CD1c-positive myeloid dendritic cell (primary cell): Measurements from ENCODE around the gene BFSP1.

Experiments
- DNase-seq: peaks from one replicate; pipeline ENCODE4 v3.0.0-alpha.2; 2016; ENCODE audit errors: extremely low spot score

The BFSP1 gene

DNA sequence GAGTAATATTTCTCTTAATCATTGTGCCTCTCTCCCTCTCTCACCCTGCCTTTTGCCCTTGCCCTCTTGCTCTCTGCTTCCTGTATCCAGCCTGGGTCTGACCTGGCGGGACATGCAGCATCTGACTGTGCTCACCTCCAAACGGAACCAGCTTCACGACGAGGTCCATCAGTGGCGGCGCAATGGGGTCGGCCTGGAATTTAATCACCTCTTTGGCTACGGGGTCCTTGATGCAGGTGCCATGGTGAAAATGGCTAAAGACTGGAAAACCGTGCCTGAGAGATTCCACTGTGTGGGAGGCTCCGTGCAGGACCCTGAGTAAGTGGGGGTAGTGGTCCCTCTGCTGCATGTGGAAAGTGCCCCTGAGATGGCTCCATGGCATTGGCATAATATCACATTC lies 65.9 kb downstream of the BFSP1 start:
- no peak for DNase-seq

DNA sequence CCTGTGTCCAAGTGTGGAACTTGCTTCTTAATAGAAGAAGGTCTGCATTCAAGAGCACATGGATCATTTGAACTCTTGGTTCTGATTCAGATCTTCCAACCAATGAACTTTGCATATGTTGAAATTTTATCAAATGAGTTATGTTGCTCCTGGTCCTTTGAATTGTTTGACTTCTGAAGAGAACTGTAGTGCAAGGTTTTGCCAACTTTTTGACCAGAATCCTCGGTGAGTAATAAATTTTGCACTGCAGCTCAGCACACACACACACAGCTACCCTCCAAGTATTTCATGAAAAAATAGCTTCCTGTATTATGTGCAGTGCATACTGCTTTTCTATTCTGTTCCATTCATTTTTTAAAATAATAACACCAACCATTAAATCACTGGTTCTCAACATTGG lies 67.5 kb downstream of the BFSP1 start:
- no peak for DNase-seq

DNA sequence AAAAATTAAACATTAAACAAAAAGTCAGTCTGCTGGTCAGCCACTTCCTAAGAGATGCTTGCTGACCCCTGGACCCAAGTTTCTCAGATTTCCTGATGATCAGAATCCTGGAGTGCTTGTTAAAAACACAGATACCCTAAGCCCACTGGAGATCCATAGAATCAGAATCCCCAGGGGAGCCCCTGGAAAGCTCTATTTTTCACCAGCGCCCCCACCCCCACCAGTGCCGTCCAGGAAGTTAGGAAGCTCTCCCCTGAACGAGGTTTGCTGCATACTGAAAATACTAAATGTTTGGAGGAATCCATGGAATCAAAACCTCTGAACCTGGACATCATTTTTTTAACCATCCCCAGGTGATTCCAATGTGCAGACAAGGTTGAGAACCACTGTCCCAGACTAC lies 69.2 kb downstream of the BFSP1 start:
- no peak for DNase-seq

DNA sequence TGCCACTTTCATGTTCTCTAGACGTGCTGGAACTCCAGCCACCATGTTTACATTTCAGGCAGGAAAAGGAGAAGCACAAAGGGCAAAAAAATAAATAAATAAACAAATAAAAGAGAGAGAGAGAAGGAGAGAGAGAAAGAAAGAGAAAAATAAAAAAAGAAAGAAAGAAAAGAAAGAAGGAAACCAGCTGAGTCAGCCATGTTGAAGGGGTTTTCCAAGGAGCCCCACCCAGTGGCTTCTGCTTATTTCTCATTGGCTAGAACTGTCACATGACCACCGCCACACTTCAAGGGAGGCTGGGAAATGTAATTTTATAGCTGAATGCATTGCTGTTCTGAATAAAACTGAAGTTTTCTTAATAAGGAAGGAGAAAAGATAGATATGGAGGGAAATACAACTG lies 71.1 kb downstream of the BFSP1 start:
- no peak for DNase-seq

DNA sequence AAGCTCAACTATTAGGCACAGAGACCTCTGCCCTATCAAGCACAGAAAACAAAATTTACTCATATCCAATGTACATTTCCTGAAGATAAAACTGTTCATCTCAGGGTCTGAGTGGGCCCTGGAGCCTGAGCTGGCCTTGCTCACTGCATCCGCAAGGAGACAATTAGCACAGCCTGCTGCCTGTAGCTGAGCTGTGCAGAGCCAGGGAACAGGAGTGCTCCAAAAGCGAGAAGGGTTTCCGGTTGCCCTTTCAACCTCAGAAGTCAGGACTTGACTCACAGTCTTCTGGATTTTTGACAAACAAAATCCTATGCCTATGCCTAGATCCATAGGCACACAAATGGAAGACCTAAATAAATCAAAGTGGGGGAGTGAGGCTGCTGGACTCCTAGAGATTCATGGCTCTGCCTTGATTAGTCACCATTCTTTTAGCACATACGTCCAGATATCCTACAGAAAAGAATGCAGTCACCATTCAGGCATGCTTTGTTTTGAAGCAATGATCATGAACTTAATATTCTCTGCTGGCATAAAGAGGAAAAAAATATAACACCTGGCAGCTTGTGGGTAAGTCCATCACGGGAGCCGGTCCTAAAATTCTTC lies 73.5 kb downstream of the BFSP1 start:
- no peak for DNase-seq

DNA sequence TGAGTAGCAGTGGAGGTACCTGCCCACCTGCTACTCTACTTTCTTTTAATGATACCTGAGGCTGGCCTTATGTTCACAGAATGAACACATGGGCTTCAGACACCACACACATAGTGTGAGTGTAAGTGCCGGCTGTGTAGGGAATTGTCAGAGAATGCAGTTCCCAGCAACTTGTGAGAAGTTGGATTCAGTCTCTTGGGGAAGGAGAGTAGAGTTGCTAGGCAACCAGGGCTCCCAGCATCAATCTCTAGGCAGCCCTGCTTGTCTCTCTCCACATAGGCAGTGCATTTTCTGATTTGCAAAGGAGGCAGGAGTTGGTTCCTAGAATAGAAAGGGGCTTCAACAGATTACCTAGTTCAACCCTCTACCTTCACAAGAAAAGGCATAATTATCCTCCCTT lies 74.1 kb downstream of the BFSP1 start:
- no peak for DNase-seq

DNA sequence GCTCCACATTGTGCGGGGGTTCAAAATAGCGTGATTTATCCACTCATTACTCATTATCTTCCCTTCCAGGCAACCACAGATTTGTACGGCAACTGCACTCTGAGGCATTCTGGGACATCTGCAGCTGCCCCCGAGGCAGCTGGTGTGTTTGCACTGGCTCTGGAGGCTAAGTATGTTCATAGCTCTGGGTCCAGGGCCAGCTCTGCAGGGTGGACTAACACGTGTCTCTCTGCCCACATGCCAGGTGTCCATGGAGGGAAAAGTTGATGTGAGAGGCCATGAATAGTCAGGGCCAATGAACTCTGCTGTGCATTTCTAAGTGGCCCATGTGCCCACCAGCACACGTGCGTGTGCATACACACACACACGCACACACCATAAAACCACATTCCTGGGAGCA lies 74.9 kb downstream of the BFSP1 start:
- DNase-seq, result no peak

DNA sequence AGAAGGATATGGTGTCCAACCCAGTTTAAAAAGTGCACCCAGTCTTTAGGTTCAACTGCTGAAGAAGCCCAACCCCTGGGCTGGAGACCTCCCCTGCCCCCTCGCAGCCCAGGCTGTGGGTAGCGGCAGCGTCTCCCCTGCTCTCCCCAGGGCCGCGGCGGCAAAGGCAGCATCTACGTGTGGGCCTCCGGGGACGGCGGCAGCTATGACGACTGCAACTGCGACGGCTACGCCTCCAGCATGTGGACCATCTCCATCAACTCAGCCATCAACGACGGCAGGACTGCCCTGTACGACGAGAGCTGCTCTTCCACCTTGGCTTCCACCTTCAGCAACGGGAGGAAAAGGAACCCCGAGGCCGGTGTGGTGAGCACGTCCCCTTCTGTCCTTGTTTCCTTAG lies 77.6 kb downstream of the BFSP1 start:
- DNase-seq, result no peak

DNA sequence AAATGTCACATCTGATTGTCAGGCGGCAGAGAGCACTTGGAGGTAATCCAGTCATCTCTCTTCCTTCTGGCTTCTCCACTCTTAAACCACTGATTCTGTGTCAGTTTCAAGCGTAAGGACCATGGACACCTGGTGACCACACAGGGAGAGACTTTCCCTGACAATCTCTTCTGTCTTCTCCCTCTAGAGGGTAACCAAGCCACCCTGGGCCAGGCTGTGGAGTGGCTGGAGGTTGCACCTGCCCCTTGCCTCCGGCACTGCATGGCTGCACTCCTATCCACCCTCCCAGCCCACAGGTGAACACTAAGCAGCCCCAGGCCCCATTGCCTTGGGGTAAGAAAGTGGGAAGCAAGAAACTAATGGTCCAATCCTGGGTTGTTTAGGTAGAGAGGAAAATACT lies 78.7 kb downstream of the BFSP1 start:
- no peak for DNase-seq

DNA sequence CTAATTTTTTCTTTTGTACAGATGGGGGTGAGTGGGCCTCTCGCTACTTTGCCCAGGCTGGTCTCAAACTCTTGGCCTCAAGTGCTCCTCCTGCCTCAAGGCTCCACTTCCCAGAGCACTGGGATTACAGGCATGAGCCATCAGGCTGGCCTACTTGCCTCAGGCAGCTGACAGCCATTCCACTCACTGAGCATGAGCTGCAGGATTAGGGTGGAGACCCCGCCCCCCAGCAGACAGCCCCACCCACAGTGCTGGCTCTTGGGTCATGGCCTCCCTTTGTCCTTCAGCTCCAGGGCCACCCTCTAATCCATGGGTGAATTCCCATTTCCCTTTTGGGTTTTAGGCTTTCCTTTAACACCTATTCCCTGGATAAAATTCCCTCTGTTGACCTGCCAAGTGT lies 82.1 kb downstream of the BFSP1 start:
- no peak for DNase-seq

DNA sequence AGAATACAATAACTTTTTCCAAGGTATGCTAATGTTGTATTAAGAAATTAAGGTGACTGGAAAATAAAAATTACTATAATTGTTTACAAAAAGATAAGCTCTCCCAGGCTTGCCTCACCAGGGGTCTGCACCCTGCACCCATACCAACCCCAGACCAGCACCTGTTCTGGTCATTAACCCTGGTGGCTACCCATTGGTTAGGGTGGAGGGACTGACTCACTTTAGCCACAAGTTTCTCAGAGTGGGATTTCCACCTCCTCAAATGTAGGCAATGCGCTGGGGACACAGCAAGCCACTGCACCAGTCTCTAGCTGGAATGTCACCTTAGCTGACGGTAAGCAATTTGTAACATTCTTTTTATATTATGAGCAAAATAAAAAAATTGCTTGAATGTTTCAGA lies 83.1 kb downstream of the BFSP1 start:
- no peak for DNase-seq

DNA sequence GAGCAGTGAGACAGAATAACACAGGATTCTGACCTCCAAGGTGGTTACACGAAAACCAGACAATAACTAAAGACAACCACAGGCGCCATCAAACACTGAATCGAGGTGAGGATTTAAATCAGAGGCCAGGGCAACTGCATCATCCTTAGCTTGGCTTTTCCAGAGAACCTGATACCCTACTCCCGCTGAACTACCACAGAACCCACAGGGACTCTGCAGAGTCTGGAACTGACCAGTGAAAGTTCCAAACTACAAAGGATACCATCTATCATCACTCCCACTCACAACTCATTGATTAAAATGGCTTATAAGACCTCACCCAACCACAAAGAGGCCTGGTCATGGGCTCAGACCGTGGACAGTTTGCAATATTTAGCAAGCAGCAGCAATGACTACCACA lies 85.0 kb downstream of the BFSP1 start:
- DNase-seq, result no peak

DNA sequence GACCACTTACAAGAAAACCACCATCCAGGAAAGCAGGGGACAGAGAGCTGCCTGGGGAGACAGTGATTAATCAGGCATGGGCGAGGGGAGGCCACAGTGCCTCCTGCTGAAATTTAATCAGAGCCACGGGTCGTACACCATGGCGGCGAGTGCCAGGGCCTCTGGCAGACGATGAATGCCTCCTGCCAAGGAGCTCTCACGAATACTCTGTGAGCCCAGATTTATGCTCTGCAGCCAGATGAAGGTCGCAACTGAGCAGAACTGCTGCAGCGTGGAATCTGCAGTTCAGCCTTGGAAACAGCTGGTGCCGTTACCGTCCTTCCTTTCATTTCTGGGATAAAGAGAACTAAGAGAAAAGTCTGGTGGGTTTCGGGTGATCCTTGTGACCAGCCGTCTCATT lies 85.6 kb downstream of the BFSP1 start:
- DNase-seq, result no peak

DNA sequence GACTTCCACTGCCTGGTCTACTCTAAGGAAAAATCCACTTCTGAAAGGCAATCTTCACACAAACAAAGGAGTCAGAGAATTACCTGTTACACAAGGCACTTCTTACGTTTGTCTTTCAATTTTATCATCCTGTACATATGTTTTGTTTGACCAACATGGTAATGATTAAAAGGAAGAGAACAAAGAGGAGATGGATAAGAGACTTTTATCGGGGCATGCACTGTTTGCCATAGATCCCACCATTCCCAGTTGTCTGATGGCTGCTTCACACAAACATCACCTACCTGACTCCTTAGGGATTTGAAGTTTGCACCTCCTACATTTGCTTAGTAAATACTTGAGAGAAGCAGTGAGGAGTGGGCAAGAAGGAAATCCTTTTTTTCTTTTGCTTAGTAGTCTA lies 87.1 kb downstream of the BFSP1 start:
- DNase-seq, result no peak
